Activated T-cell treated with anti-CD3 and anti-CD28 coated beads, Interleukin-2, amount 50 U/mL, for 4 hours (primary cell): Measurements from ENCODE around the gene PIK3CA. TPM values are rescaled to one million over a fixed set of nuclear protein-coding genes. Genes with fewer than 3 reads are reported as not detected.

Experiments
- ATAC-seq, 2 donors: fragments of 200-7000 bp; cut with Tn5 transposase; one replicate each; pipeline ENCODE4 v1.10.0; 2021
- DNase-seq: peaks from one replicate; pipeline ENCODE4 v3.0.0-alpha.2; 2020
- H3K27me3 Mint-ChIP-seq: one replicate; pipeline ENCODE4 v1.8.0; 2021; ENCODE audit warnings: low read depth, mixed read lengths
- H3K36me3 Mint-ChIP-seq: one replicate; pipeline ENCODE4 v1.8.0; 2022; ENCODE audit warnings: mixed read lengths; ENCODE audit not compliant: insufficient read depth
- H3K4me1 Mint-ChIP-seq: one replicate; pipeline ENCODE4 v1.8.0; 2021; ENCODE audit warnings: low read depth, mixed read lengths
- H3K4me3 Mint-ChIP-seq: one replicate; pipeline ENCODE4 v1.8.0; 2021; ENCODE audit warnings: mild to moderate bottlenecking, moderate library complexity, mixed read lengths
- H3K9me3 Mint-ChIP-seq: one replicate; pipeline ENCODE4 v1.8.0; 2021; ENCODE audit warnings: mixed read lengths
- total RNA-seq, 3 donors: library from RNA; stranded (reverse); gene quantifications; one replicate each; pipeline ENCODE4 v1.2.1, GENCODE V29; 2021

The PIK3CA gene
- total RNA-seq, 3 donors from 2014 or later = 11.4 to 16.1 (median 12.0) TPM

DNA sequence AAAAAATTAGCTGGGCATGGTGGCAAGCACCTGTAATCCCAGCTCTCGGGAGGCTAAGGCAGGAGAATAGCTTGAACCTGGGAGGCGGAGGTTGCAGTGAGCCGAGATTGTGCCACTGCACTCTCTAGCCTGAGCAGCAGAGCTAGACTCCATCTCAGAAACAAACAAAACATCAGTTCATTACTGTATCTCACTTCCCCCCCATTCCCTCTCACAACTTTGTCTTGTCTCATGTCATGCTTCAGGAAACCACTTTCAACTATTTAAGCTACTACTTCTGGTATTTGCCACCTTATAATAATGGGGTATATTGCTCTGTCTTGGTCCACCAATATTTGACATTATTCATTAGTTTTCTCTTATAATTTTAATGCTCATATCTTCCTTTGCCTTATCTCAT lies 26.2 kb downstream of the PIK3CA start:
- H3K4me1 Mint-ChIP-seq = peaks cover 33% of the 10 kb centered on the region
- no peaks in the 10 kb centered on the region for H3K27me3 Mint-ChIP-seq
- no peak overlapping the region for H3K4me3 Mint-ChIP-seq
- DNase-seq = no peak
- ATAC-seq = no peak
- peaks cover 17% of the 10 kb centered on the region for H3K9me3 Mint-ChIP-seq
- peaks cover 9% of the 10 kb centered on the region for H3K36me3 Mint-ChIP-seq

DNA sequence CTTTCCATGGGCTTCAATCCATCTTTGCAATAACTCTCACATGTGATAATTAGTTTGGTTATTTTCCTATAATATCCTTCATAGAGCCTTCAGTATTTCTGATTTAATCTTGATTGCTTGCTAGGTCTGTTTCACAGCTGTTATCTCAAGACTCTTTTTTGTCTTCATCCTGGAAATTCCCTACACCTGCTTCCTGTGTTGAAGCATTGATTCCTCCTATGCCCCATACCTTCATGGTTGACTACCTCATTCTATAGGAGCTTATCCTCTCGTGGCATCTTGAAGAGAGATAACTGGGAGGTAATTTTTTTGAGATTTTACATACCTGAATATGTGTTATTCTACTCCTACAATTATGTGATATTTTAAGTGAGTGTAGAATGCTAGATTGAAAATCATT lies 26.7 kb downstream of the PIK3CA start:
- Mint-ChIP-seq H3K4me3 (no peak overlapping the region), H3K4me1 (peaks cover 32% of the 10 kb centered on the region), H3K9me3 (peaks cover 16% of the 10 kb centered on the region), H3K36me3 (peaks cover 9% of the 10 kb centered on the region), H3K27me3 (no peaks in the 10 kb centered on the region)
- no peak for DNase-seq
- ATAC-seq = no peak

DNA sequence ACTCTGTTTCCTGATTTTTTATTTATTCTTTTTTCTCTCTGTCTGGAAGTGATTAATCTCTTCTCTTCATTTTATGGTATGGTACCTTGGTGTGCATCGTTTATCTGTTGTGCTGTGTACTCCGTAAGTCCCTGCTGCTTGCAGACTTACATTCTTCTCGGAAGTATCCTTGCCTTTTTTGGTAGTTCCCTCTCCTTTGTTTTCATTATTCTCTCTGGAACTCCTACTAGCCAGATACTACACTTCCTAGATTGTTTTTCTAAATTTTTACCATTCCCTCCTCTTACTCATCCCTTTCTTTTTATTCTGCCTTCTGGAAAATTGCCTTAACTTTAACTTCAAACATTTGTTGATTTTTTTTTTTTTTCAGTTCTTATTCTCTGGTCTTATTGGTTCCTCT lies 27.2 kb downstream of the PIK3CA start:
- Mint-ChIP-seq H3K4me1 (peaks cover 30% of the 10 kb centered on the region), H3K36me3 (peaks cover 8% of the 10 kb centered on the region), H3K27me3 (no peaks in the 10 kb centered on the region), H3K9me3 (peaks cover 14% of the 10 kb centered on the region), H3K4me3 (no peak overlapping the region)
- no peak for ATAC-seq
- no peak for DNase-seq

DNA sequence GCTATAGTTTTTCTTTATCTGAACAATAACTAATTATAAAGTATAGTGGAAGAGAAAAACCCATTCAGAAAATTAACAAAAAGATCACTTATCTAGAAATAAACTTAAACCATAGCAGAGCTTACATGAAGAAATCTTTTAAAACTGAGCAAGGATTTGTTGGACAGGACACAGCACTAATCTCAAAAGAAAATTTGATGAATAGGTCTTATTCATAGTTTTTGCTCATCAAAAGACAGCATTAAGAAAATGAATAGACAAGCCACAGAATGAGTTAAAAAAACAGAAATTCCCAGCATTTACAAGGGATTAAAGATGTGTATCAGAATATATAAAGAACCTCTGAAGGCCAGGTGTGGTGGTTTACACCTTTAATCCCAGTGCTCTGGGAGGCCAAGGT lies 29.5 kb downstream of the PIK3CA start:
- H3K4me3 Mint-ChIP-seq = no peak overlapping the region
- DNase-seq (no peak), ATAC-seq (no peak)
- H3K4me1 Mint-ChIP-seq = peaks cover 35% of the 10 kb centered on the region
- no peaks in the 10 kb centered on the region for H3K27me3 Mint-ChIP-seq
- H3K9me3 Mint-ChIP-seq = no peaks in the 10 kb centered on the region
- H3K36me3 Mint-ChIP-seq = peaks cover 4% of the 10 kb centered on the region

DNA sequence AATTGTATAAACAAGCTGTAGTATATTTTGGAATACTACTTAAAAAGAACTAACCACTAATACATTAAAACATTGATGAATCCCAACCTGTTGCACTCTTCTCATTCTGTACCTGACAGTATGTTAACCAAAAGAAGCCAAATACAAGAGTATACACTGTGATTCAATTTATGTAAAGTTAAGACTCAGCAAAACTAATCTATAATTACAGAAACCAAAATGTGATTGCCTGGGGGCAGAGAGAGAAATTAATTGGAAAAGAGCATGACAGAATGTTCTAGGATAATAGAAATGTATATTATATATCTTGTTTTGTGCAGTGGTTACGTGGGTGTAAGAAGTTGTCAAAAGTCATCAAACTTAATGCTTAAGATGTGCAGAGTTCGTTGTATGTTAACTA lies 31.1 kb downstream of the PIK3CA start:
- DNase-seq (no peak), ATAC-seq (no peak)
- H3K9me3 Mint-ChIP-seq = no peaks in the 10 kb centered on the region
- H3K4me3 Mint-ChIP-seq = no peak overlapping the region
- peaks cover 49% of the 10 kb centered on the region for H3K4me1 Mint-ChIP-seq
- H3K27me3 Mint-ChIP-seq = no peaks in the 10 kb centered on the region
- H3K36me3 Mint-ChIP-seq = peaks cover 4% of the 10 kb centered on the region

DNA sequence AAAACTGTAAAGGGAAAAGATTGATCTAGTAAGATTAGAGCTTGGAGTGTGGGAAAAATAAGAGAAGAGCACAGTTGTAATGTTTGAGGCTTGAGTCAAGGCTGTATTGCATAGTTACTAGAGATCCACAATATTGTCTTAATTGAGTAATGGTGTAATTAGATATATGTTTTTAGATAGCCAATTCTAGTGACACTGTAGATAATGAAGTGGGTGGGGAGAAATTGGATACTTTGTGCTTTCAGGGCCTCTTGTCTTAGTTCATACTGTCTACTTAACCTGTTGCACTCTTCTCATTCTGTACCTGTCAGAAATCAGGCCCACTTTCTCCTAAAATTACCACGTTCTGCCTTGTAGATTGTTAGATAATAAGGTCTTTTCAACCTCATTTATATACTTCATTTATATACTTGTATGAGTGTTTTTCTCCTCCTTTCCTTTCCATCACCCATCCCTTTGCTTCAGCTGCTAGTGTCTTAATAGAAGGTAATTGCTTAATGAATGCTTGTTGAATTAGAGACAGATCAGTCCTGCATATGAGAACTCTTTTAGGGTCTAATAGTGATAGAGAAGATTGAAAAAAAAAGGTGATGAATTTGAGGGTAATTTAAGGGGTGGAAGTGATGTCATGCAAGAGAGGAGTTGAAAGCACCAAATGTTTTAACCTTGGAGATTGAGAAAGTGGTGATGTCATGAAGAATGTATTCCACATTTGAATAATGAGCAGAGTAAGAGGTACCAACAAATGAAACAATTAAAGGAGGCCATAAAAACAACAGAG lies 32.0 kb downstream of the PIK3CA start:
- Mint-ChIP-seq H3K27me3 (no peaks in the 10 kb centered on the region), H3K4me3 (no peak overlapping the region), H3K4me1 (peaks cover 50% of the 10 kb centered on the region), H3K36me3 (no peaks in the 10 kb centered on the region), H3K9me3 (no peaks in the 10 kb centered on the region)
- DNase-seq = no peak
- ATAC-seq = peak; percentile 41 to 51

DNA sequence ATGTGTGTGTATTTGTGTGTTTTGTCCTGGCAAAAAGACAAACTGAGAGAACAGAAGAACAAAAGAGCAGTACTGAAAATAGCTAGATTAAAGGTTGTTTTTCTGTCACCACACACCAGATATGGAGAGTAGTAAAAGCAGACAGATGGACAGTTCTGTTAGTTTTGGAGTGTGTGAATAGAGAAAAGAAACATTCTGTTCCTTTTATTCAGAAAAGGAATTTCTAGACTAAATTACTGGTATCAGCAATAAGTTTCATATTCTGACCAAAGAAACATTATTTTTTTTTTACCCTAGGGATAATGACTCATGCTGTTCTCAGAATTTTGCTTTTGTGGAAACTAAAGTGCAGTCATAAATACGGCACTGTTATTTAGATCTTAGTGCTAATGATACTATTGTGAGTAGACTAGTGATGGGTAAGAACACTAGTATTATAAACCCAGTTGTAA lies 32.9 kb downstream of the PIK3CA start:
- Mint-ChIP-seq H3K9me3 (no peaks in the 10 kb centered on the region), H3K36me3 (no peaks in the 10 kb centered on the region), H3K4me1 (peaks cover 45% of the 10 kb centered on the region), H3K4me3 (no peak overlapping the region), H3K27me3 (no peaks in the 10 kb centered on the region)
- no peak for DNase-seq
- peak; percentile 79 to 84 for ATAC-seq

DNA sequence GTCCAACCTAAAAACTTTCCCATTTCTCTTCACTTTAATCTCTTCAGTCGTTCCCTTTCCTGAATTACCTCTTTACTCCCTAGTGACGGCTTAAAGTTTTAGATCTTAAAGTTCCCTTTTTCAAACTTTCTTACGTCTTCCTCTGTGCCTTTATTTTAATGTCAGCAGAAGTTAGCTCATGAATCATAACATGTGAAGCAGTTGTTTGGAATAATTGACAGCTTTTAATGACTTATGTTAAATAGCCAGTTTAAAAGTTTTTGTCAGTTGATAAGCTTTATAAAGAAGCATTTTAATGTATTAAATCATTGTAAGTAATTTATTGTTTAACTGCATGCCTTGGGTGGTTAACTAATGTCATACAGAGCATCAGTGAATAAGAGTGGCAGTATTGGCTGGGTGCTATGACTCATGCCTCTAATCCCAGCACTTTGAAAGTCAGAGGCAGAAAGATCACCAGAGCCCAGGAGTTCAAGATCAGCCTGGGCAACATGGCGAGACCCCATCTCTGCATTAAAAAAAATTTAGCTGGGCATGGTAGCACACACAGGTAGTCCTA lies 33.9 kb downstream of the PIK3CA start:
- peak overlapping the region; percentile 52 for H3K4me3 Mint-ChIP-seq
- H3K36me3 Mint-ChIP-seq = no peaks in the 10 kb centered on the region
- DNase-seq (no peak), ATAC-seq (peak; percentile 49)
- H3K27me3 Mint-ChIP-seq = no peaks in the 10 kb centered on the region
- H3K4me1 Mint-ChIP-seq = peaks cover 46% of the 10 kb centered on the region
- no peaks in the 10 kb centered on the region for H3K9me3 Mint-ChIP-seq

DNA sequence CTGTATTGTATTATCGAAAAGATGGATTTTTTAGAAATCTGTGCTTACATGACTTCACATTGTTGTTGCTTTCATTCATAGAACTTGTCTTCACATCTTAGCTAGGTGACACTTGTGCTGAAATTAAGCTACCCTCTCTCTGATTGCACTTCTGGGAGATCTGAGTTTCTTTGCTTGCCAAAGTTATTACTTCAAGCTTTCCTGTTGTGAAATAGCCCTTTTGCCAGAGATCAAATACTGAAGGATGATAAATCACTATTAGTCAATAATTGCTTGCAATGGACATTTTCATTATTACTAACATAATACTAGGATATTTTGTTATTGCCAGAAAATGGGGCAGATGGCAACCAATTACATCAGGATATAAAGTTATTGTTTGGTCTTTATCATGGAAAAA lies 34.7 kb downstream of the PIK3CA start:
- peaks cover 43% of the 10 kb centered on the region for H3K4me1 Mint-ChIP-seq

DNA sequence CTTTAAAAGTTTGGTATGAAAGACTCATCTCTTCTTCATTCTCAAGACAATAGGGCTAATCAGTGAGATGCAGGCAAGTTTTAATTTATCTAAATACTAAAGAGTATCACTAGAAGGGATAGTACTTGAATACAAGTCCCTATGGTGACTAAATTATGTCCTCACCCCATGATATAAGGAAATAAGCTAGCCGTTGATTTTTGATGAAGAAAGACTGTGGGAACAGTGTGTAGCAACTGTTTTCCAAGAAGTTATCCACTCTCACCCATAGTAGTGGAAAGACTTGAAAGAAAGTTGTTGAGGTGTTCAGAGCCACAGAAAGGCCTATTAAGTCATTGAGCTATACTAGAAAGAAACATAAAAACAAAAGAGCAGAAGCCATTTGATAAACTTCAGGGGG lies 36.7 kb downstream of the PIK3CA start:
- Mint-ChIP-seq H3K4me1 (peaks cover 48% of the 10 kb centered on the region), H3K27me3 (no peaks in the 10 kb centered on the region), H3K9me3 (no peaks in the 10 kb centered on the region), H3K36me3 (no peaks in the 10 kb centered on the region), H3K4me3 (no peak overlapping the region)
- DNase-seq = no peak
- ATAC-seq = no peak

More for the DNA sequence above, 34.7 kb downstream of the PIK3CA start:
- Mint-ChIP-seq H3K27me3 (no peaks in the 10 kb centered on the region), H3K4me3 (no peak overlapping the region), H3K36me3 (no peaks in the 10 kb centered on the region), H3K9me3 (no peaks in the 10 kb centered on the region)
- ATAC-seq (no peak), DNase-seq (no peak)

DNA sequence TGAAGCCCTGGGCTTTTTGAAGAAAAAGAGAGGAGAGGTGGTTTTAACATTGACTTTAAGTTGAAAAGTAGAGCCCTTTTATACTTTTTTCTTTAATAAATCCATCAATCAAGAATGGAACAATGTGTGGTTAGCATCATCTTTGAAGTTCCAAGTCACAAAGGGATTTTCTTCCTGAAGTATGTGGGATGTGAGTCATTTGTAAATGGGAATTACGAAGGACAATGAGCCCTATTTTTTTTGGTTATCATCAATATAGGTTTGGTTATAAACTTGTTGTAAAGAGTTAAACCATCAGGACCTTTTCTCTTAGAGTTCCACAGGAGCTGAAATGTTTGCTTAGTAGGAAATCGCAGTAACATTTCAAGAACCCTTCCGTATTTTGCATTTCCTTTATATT lies 38.3 kb downstream of the PIK3CA start:
- Mint-ChIP-seq H3K27me3 (no peaks in the 10 kb centered on the region), H3K4me1 (peaks cover 57% of the 10 kb centered on the region), H3K4me3 (no peak overlapping the region), H3K9me3 (no peaks in the 10 kb centered on the region), H3K36me3 (no peaks in the 10 kb centered on the region)
- DNase-seq = no peak
- ATAC-seq = no peak

DNA sequence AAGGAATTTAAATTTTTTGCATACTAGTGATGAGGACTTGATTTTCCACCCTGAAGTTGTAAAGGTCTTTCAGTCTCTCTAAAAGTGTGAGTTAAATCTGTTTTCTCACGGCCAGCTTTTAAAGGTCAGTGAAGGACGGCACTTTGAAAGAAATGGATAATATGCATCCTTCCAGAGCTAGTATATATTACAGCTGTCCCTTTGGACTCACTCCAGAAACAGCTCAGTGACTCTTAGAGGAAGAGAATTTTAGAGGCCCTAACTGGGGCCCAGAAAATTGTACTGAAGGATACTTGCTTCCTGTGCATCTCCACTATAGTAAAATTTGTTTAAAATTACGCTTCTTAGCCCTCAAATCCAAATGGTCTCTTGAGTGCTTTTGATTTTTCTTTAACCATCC lies 41.6 kb downstream of the PIK3CA start:
- ATAC-seq = no peak
- no peaks in the 10 kb centered on the region for H3K36me3 Mint-ChIP-seq
- H3K27me3 Mint-ChIP-seq = no peaks in the 10 kb centered on the region
- DNase-seq = no peak
- no peaks in the 10 kb centered on the region for H3K9me3 Mint-ChIP-seq
- peaks cover 42% of the 10 kb centered on the region for H3K4me1 Mint-ChIP-seq
- no peak overlapping the region for H3K4me3 Mint-ChIP-seq

DNA sequence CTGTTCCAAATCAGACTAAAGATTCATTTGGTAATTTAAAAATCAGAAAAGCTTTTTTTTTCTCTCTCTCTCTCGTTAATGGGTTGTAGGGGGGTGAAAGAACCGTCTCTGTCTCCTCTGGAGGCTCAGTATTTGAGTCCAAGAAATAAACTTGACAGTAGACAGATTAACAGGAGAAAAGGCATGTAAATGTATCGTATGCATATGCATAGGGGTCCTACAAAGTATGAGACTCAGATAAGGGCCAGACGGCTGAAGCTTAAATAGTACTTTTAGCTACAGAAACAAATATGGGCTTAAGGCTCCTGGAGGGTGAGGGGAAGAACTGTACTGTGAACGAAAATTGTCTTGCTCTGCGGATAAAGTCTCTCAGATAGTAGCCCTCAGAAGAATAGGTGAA lies 42.4 kb downstream of the PIK3CA start:
- Mint-ChIP-seq H3K27me3 (no peaks in the 10 kb centered on the region), H3K4me3 (no peak overlapping the region), H3K36me3 (peaks cover 2% of the 10 kb centered on the region), H3K4me1 (peaks cover 43% of the 10 kb centered on the region), H3K9me3 (no peaks in the 10 kb centered on the region)
- ATAC-seq (no peak), DNase-seq (no peak)

DNA sequence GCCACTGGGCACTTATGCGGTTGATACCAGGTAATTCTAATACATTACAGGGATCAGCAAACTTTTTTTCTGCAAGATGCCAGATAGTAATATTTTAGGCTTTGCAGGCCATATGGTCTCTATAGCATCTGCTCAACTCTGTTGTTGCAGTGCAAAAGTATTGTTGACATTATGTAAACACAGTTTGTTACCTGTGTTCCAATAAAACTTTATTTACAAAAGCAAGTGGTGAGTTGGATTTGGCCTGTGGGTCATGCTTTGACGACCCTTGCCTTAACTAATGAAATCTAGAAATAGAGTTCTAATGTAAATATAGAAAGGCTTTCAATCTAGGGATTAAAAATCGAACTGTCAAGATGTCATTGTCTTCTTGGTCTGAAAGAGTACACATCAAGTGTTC lies 44.4 kb downstream of the PIK3CA start:
- H3K4me3 Mint-ChIP-seq = no peak overlapping the region
- DNase-seq (no peak), ATAC-seq (no peak)
- H3K27me3 Mint-ChIP-seq = no peaks in the 10 kb centered on the region
- peaks cover 58% of the 10 kb centered on the region for H3K4me1 Mint-ChIP-seq
- H3K36me3 Mint-ChIP-seq = peaks cover 2% of the 10 kb centered on the region
- H3K9me3 Mint-ChIP-seq = no peaks in the 10 kb centered on the region

DNA sequence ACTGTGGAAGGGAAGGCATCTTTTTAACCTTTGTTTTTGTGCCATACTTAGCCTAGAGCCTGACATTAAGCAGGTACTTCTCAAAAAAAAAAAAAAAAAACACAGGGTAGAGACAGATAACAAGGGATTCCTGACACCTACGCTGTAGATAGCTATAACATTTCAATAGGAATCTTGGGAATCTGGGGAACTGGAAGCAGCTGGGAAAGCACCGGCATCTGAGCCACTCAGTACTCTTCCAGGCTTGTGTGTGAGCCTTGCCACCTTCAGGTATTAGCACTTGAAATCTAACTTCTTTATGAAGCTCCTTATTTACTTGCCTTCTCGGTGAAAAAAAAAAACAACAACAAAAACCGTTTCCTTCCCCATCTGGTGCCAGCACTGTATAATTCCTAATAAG lies 46.8 kb downstream of the PIK3CA start:
- DNase-seq = no peak
- Mint-ChIP-seq H3K4me3 (no peak overlapping the region), H3K27me3 (no peaks in the 10 kb centered on the region), H3K4me1 (peaks cover 55% of the 10 kb centered on the region), H3K36me3 (peaks cover 6% of the 10 kb centered on the region), H3K9me3 (no peaks in the 10 kb centered on the region)
- no peak for ATAC-seq
